Stromal cell of bone marrow (primary cell): ENCODE results near the gene MXD4.
A peak's percentile ranks its signal among the peaks of the same experiment; 100 is the strongest.

Source experiments
- DNase-seq: peaks from one replicate; pipeline ENCODE4 v3.0.0-alpha.2; 2012; ENCODE audit warnings: low read depth

MXD4 gene

GRCh38 chr4:2261853-2262144 lies at the start of gene MXD4:
Gene MXD4, minus strand, starts transcription at chr4:2262109. Its CDS starts 129 bp downstream, at chr4:2261980.
- DNase-seq = no peak

GRCh38 chr4:2306773-2307410 lies 45.0 kb upstream of the MXD4 start:
- no peak for DNase-seq

- DNase-seq = no peak
Measured at GRCh38 chr4:2305766-2306501, 44.0 kb upstream of the MXD4 start.

- DNase-seq = no peak
Measured at GRCh38 chr4:2304877-2305561, 43.1 kb upstream of the MXD4 start.

DNA sequence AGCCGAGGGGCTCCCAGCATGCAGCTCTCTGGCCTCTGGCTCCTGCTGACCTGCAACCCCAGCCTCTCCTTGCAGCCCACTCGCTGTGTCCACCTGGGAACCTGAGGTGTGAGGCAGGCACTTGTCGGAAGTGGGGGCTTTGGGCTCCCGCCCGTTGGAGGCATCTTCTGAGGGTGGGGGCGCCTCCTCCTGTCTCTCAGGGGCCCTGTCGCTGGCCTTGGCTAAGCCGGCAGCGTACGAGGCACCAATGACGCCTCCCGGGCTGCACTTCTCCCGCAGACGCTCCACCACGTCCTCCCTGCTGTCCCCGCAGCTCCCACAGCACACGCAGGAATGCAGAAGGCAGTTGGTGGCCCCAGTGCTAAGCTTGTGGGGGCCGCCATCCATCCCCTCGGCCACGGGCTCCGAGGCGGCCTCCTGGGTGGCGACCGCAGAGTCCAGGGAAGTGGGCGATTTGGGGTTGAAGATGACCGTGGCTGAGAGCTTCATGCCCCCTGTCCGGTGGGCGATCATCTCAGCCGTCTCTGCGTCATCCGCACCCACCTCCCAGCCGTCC lies 42.5 kb upstream of the MXD4 start:
- no peak for DNase-seq

GRCh38 chr4:2303686-2304320 lies 41.9 kb upstream of the MXD4 start:
- DNase-seq = no peak

- no peak for DNase-seq
Measured at GRCh38 chr4:2303121-2303685, 41.3 kb upstream of the MXD4 start.

DNA sequence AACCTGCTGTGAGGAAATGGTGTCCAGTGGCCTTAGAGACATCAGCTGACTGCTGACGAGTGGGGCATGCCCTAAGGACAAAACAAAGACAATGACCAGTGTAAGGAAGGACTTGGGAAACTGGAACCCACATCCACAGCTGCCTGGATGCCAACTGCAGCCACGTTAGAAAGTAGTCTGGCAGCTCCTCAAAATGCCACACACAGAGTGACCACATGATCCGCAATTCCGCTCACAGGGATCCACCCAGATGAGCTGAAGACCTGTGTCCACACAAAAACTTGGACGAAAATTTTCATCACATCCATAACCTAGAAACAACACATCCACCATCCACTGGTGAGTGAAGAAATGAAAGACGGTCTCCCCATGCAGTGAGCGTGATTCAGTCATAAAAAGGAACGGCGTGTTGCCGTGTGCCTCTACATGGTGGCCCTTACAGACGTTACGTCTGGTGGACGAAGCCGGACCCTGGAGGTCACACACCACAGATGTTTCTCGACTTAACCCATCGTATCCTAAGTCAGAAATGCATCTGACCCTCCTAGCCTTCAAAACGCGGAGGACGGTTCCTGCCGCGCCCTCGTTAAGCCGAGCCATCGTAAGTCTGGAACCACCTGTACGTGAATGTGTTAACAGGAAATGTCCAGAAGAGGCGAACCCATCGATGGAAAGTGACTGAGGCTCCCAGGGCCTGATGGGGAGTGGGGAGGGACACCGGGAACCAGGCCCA lies 40.6 kb upstream of the MXD4 start:
- DNase-seq = no peak

DNA sequence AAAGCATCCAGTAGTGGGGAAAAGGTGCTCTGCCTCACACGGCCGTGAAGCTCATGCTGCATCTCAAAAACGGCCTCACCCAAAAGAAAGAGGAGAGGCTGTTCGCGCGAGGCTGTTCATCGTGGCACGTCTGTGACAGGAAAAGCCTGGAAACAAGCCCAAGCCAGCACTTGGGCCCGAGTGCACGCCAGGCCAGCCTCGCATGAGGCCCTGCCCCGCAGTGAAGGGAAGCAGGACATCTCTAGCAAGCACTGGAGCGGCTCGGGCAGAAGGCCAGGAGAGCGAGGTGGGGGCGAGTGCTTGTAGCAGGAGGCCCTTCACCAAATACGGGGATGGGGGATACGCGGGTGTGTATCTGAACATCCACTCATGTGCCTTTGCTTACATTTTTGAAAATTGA lies 39.9 kb upstream of the MXD4 start:
- DNase-seq = no peak

DNA sequence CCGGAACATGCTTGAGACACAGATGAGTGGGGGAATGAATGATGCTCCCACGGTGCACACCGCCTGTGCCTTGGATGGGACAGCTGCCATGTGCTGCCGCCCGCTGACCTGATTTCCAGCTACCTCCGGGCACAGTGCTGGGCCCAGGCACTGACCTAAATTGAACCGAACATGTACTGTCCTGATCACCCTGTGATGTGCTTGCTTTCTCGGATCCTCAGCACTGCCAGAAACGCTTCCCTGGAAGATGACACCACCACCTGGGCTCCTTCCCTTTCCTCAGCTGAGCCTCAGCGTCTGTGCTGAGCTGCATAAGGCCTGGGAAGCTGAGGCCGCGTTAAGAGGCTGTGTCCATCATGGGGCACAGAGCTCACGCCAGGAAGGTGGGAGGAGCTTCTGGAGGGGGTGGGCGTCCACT lies 39.3 kb upstream of the MXD4 start:
- DNase-seq = no peak

- no peak for DNase-seq
Measured at GRCh38 chr4:2300431-2301224, 38.7 kb upstream of the MXD4 start.

DNA sequence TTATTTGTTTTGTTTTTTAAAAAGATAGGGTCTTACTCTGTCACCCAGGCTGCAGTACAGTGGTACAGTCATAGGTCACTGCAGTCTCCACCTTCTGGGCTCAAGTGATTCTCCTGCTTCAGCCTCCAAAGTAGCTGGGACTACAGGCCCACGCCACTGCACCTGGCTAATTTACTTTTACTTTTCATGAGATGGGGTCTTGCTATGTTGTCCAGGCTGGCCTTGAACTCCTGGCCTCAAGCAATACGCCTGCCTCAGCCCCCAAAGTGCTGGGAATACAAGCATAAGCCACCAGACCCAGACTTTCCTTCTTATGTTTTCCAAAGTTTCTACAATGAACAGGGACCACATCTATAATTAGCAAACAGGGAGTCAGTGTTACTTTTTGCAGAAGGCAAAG lies 37.9 kb upstream of the MXD4 start:
- DNase-seq = no peak

- no peak for DNase-seq
Measured at GRCh38 chr4:2298532-2298991, 36.7 kb upstream of the MXD4 start.

- no peak for DNase-seq
Measured at GRCh38 chr4:2297606-2298531, 36.0 kb upstream of the MXD4 start.

DNA sequence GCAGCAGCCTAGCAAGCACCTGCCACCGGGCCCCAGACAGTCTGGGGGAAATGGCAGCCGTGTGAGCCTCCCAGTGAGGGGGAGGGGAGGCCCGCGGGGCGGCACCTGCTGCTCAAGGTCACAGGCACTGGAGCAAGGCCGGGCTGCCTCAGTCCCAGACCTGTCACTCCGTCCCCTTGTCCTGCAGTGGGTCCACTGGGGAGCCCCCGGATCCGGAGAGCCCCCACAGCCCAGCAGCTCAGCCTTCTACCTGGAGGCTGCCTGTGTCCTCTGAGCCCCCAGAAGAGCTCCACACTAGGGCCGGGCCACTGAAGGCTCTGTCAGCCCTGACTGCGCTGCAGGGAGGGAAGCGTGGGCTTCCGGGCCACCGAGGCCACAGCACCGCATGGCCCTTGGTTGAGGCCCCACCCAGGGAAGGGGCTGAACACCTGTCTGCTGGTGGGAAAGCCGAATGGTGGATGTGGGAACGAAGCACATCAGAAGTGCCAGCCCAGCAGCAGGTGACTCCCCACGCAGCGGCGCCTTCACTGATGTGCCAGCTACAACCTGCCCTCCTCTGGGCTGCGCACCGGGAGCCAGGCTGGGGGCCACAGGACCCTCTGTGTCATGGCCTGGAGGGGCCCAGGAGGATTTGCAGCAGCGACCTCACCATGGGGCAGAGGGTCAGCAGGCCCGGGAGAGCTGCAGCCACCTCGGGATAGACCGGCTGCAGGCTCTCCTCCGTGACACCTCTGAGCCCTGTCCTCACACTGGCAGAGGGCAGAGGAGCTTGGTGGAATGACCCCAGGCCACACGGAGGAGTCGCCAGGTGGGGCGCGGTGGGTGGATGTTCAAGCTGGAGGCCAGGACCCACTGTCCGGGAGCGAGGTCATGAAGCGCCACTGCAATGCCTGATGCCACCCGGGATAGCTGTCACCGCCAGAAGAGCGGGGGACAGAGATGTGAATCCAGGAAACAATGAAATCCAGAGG lies 35.0 kb upstream of the MXD4 start:
- DNase-seq = no peak

DNA sequence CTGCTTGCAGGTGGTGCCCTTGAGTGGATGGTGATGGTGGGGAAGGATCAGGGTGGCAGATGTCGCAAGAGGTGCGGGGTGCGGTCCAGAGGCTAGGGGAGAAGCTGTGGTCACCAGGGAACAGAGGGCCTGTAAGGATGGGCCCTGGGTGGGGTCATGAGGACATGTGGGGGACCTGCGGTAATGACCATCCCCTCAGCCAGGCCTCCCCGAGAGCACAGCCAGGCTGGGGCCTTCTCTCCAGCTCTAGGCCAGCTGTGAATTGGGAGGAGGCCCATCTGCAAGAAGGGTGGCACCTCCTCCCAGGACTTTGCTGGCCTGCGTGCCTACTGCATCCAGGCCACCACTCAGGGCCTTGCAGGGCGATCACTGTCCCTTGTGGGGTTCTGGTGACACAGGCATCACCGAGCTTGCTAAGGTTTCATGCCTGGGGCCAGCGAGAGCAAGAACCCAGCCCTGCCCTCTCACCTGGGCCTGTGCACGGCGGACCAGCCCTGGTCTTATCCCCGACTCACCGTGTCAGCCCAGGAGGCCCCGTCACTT lies 34.1 kb upstream of the MXD4 start:
- no peak for DNase-seq

DNA sequence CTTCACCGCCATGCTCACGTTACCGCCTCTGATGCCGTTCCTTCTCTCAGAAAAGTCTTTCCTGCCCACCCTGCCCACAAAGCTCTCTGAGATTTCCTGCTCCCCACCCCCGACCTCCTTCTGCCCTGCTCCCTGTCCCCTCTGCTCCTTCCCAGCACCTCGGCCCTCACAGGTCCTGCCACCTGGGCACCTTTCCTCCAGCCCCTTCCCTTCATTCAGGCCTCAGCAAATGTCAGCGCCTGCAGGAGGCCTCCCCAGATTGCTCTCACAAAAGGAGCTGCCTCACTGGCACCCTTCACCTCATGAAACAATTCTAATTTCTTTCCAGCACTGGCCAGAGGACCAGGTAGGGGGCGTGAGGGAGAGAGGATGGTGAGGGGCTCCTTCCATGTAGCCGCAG lies 33.6 kb upstream of the MXD4 start:
- no peak for DNase-seq

- peak; percentile 41 for DNase-seq
Measured at GRCh38 chr4:2292646-2293108, 30.8 kb upstream of the MXD4 start.
